ENCODE measurements around the gene RNF144A. TPM values are rescaled to one million over a fixed set of nuclear protein-coding genes. Genes with fewer than 3 reads are reported as not detected.

Gene RNF144A
- total and polyA plus RNA-seq, 3 donors from 2014 or later = 8.9 to 12.9 (median 12.6) TPM

GRCh38 chr2:7033136-7033960 lies 116.1 kb downstream of the RNF144A start:
- TF ChIP-seq POLR2A (IDR thresholded peaks at IDR 0.05) (no peak), CTCF (IDR thresholded peaks at IDR 0.05) (no peak)
- no peak for DNase-seq
- H3K4me3 ChIP-seq = no peak overlapping the region

DNA sequence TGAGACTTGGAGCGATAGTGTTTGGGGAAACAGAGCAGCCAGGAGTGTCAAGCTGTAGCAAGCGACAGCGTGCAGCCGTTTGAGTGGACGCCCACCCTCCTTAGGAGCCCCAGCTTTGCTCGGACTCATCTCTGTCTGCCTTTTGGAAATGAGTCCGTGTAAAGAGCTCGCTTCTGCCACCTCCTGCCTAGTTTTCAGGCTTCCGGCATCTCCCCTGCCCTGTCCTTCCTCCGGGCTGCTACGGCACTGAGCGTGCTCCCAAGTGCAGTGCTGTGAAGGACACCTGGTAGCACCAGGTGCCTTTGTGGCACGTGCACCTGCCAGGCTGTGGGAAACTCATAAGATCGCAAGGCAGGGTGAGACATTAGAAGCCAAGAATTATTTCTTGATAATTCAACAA lies 117.1 kb downstream of the RNF144A start:
- TF ChIP-seq CTCF (IDR thresholded peaks at IDR 0.05) = no peak
- no peak for TF ChIP-seq POLR2A (IDR thresholded peaks at IDR 0.05)
- 64 to 67% methylated on average over 14 of the region's 14 CpGs for whole genome bisulfite sequencing, 2 donors
- Histone ChIP-seq H3K9me3 (no peaks in the 10 kb centered on the region), H3K4me3 (no peak overlapping the region), H3K27ac (no peak overlapping the region), H3K36me3 (ENCODE audit: low read depth, missing control alignments) (no peaks in the 10 kb centered on the region), H3K4me1 (no peaks in the 10 kb centered on the region), H3K27me3 (no peaks in the 10 kb centered on the region)
- intact Hi-C loops (cut with DNase I; ENCODE audit: low total_unique reads) = no loop called here
- no peak for DNase-seq

More at GRCh38 chr2:7033136-7033960, 116.1 kb downstream of the RNF144A start:
- Histone ChIP-seq H3K9me3 (no peaks in the 10 kb centered on the region), H3K4me1 (no peaks in the 10 kb centered on the region), H3K27me3 (no peaks in the 10 kb centered on the region), H3K27ac (no peak overlapping the region), H3K36me3 (ENCODE audit: low read depth, missing control alignments) (no peaks in the 10 kb centered on the region)
- intact Hi-C loops (cut with DNase I; ENCODE audit: low total_unique reads) = no loop called here
- WGBS, 2 donors = 90% methylated on average over 16 to 20 of the region's 20 CpGs

DNA sequence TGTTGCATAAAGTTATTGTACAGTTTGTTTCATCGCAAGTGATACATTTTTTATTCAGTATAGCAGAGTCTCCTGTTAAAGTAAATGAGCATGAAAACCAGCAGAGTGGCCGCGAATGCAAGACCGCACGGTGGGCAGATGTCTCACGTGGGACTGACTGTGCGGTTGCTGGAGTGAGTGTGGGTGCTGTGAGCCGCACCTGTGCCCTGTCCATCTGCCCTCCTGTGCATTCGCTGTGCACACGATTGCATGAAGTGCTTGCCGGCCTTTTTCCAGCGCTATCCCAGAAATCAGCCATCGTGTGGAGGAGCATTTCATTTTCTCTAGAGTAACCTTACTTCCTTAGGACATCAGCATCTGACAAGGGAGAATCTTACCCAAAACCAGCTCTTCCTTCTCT lies 118.7 kb downstream of the RNF144A start:
- no peak overlapping the region for H3K27ac ChIP-seq
- H3K36me3 ChIP-seq (ENCODE audit: low read depth, missing control alignments) = no peaks in the 10 kb centered on the region
- WGBS, 2 donors = 95 to 97% methylated on average over 13 of the region's 13 CpGs
- H3K27me3 ChIP-seq = no peaks in the 10 kb centered on the region
- H3K4me1 ChIP-seq = no peaks in the 10 kb centered on the region
- no peak for DNase-seq
- no peak for TF ChIP-seq POLR2A (IDR thresholded peaks at IDR 0.05)
- no peak overlapping the region for H3K4me3 ChIP-seq
- intact Hi-C loops (cut with DNase I; ENCODE audit: low total_unique reads) = no loop called here
- no peaks in the 10 kb centered on the region for H3K9me3 ChIP-seq

- Histone ChIP-seq H3K27me3 (no peaks in the 10 kb centered on the region), H3K4me1 (no peaks in the 10 kb centered on the region), H3K9me3 (no peaks in the 10 kb centered on the region), H3K36me3 (ENCODE audit: low read depth, missing control alignments) (no peaks in the 10 kb centered on the region), H3K27ac (no peak overlapping the region), H3K4me3 (no peak overlapping the region)
- peak; percentile 81 for DNase-seq
- intact Hi-C loops (cut with DNase I; ENCODE audit: low total_unique reads) = no loop called here
- TF ChIP-seq POLR2A (IDR thresholded peaks at IDR 0.05) (no peak), CTCF (IDR thresholded peaks at IDR 0.05) (peak; percentile 36 to 66 (median 61))
- WGBS, 2 donors = 70 to 85% methylated on average over 18 of the region's 18 CpGs
These were observed 120.4 kb downstream of the RNF144A start for GRCh38 chr2:7037340-7038333.

GRCh38 chr2:7040547-7040946 lies 123.3 kb downstream of the RNF144A start:
- Histone ChIP-seq H3K27me3 (no peaks in the 10 kb centered on the region), H3K4me3 (no peak overlapping the region), H3K27ac (no peak overlapping the region), H3K4me1 (no peaks in the 10 kb centered on the region), H3K36me3 (ENCODE audit: low read depth, missing control alignments) (no peaks in the 10 kb centered on the region), H3K9me3 (no peaks in the 10 kb centered on the region)
- intact Hi-C loops (cut with DNase I; ENCODE audit: low total_unique reads) = no loop called here
- WGBS, 2 donors = 83 to 90% methylated on average over 8 of the region's 8 CpGs
- no peak for TF ChIP-seq POLR2A (IDR thresholded peaks at IDR 0.05)
- TF ChIP-seq CTCF (IDR thresholded peaks at IDR 0.05) = no peak
- DNase-seq = no peak

Data from testis (tissue), 3 donors.